H9 (cell line): Measurements from ENCODE around the gene UTF1. TPM values are rescaled to one million over a fixed set of nuclear protein-coding genes. Genes with fewer than 3 reads are reported as not detected.

Experiments
- DNase-seq: peaks from one replicate; pipeline ENCODE4 v3.0.0-alpha.2; 2017
- H2AFZ ChIP-seq: one replicate; pipeline ENCODE4 v1.6.1; 2013; ENCODE audit warnings: mild to moderate bottlenecking, low read length, control low read depth, moderate library complexity
- H2AK5ac ChIP-seq: 2 replicates; pipeline ENCODE4 v1.6.1; 2013; ENCODE audit warnings: low read length, control low read depth, mixed read lengths; ENCODE audit not compliant: insufficient read length
- H2BK120ac ChIP-seq: one replicate; pipeline ENCODE4 v1.6.1; 2013; ENCODE audit warnings: low read depth, mild to moderate bottlenecking, low read length, control low read depth, inconsistent platforms; ENCODE audit not compliant: poor library complexity, severe bottlenecking
- H2BK12ac ChIP-seq: 2 replicates; pipeline ENCODE4 v1.6.1; 2013; ENCODE audit warnings: low read length, control low read depth, mixed read lengths, low read depth; ENCODE audit not compliant: insufficient read length
- H2BK15ac ChIP-seq: 2 replicates; pipeline ENCODE4 v1.6.1; 2013; ENCODE audit warnings: low read depth, low read length, control low read depth
- H2BK20ac ChIP-seq: one replicate; pipeline ENCODE4 v1.6.1; 2013; ENCODE audit warnings: low read depth, mild to moderate bottlenecking, low read length, control low read depth, inconsistent platforms; ENCODE audit not compliant: poor library complexity, severe bottlenecking
- H2BK5ac ChIP-seq: 2 replicates; pipeline ENCODE4 v1.6.1; 2013; ENCODE audit warnings: low read length, control low read depth, mixed read lengths; ENCODE audit not compliant: insufficient read length
- H3K14ac ChIP-seq: 2 replicates; pipeline ENCODE4 v1.6.1; 2013; ENCODE audit warnings: low read length, control low read depth; ENCODE audit not compliant: insufficient read depth
- H3K18ac ChIP-seq: 2 replicates; pipeline ENCODE4 v1.6.1; 2013; ENCODE audit warnings: low read depth, mild to moderate bottlenecking, mixed read lengths, low read length, control low read depth; ENCODE audit not compliant: insufficient read length
- H3K23ac ChIP-seq: 2 replicates; pipeline ENCODE4 v1.6.1; 2013; ENCODE audit warnings: low read length, control low read depth, mixed read lengths, low read depth; ENCODE audit not compliant: insufficient read length
- H3K23me2 ChIP-seq: 2 replicates; pipeline ENCODE4 v1.6.1; 2013; ENCODE audit warnings: low read depth, mild to moderate bottlenecking, mixed read lengths, low read length, control low read depth; ENCODE audit not compliant: insufficient read length, poor library complexity, severe bottlenecking
- H3K27ac ChIP-seq: 2 replicates; pipeline ENCODE4 v1.5.1; 2013; ENCODE audit warnings: low read length, control low read depth, mixed read lengths, low read depth; ENCODE audit not compliant: insufficient read length
- H3K27me3 ChIP-seq: 2 replicates; pipeline ENCODE4 v1.6.1; 2013; ENCODE audit warnings: low read length, control low read depth, inconsistent platforms; ENCODE audit not compliant: insufficient read depth
- H3K4ac ChIP-seq: 2 replicates; pipeline ENCODE4 v1.6.1; 2013; ENCODE audit warnings: low read depth, mild to moderate bottlenecking, control low read depth, inconsistent platforms, low read length, moderate library complexity
- H3K4me1 ChIP-seq: 2 replicates; pipeline ENCODE4 v1.6.1; 2013; ENCODE audit warnings: low read length, control low read depth, inconsistent platforms; ENCODE audit not compliant: insufficient read depth
- H3K4me2 ChIP-seq: 2 replicates; pipeline ENCODE4 v1.6.1; 2013; ENCODE audit warnings: low read length, control low read depth, mixed read lengths; ENCODE audit not compliant: insufficient read length, insufficient read depth
- H3K56ac ChIP-seq: 2 replicates; pipeline ENCODE4 v1.6.1; 2013; ENCODE audit warnings: low read depth, mild to moderate bottlenecking, mixed read lengths, low read length, control low read depth; ENCODE audit not compliant: insufficient read length
- H3K79me1 ChIP-seq: 2 replicates; pipeline ENCODE4 v1.6.1; 2013; ENCODE audit warnings: low read depth, mild to moderate bottlenecking, moderate library complexity, low read length, control low read depth, inconsistent platforms; ENCODE audit not compliant: insufficient read depth, poor library complexity, severe bottlenecking
- H3K79me2 ChIP-seq: 2 replicates; pipeline ENCODE4 v1.6.1; 2013; ENCODE audit warnings: low read length, control low read depth, inconsistent platforms; ENCODE audit not compliant: insufficient read depth
- H3K9ac ChIP-seq: 2 replicates; pipeline ENCODE4 v1.6.1; 2013; ENCODE audit warnings: low read length, control low read depth, mixed read lengths; ENCODE audit not compliant: insufficient read length; ENCODE audit errors: extremely low read depth
- H3K9me3 ChIP-seq: one replicate; pipeline ENCODE4 v1.6.1; 2013; ENCODE audit warnings: low read depth, low read length, inconsistent platforms; ENCODE audit not compliant: control insufficient read depth
- H3T11ph ChIP-seq: one replicate; pipeline ENCODE4 v1.6.1; 2013; ENCODE audit warnings: mild to moderate bottlenecking, low read length, control low read depth, inconsistent platforms
- H4K20me1 ChIP-seq: one replicate; pipeline ENCODE4 v1.6.1; 2013; ENCODE audit not compliant: control insufficient read depth, insufficient read length, insufficient read depth
- H4K5ac ChIP-seq: 2 replicates; pipeline ENCODE4 v1.6.1; 2013; ENCODE audit warnings: low read depth, mild to moderate bottlenecking, mixed read lengths, low read length, control low read depth; ENCODE audit not compliant: insufficient read length
- H4K8ac ChIP-seq: replicated peaks from 2 replicates; pipeline ENCODE4 v1.6.1; 2013; ENCODE audit warnings: low read length, control low read depth, mixed read lengths, low read depth; ENCODE audit not compliant: insufficient read length
- H4K91ac ChIP-seq: 2 replicates; pipeline ENCODE4 v1.6.1; 2013; ENCODE audit warnings: low read depth, mild to moderate bottlenecking, moderate library complexity, mixed read lengths, low read length, control low read depth; ENCODE audit not compliant: insufficient read length
- H3K27ac Mint-ChIP-seq, 3 experiments: 2 replicates in 2 of 3; 3 replicates in 1 of 3; pipeline ENCODE4 v1.8.0; 2020 to 2021; ENCODE audit warnings: mixed read lengths in 3 of 3, mild to moderate bottlenecking in 1 of 3, moderate library complexity in 1 of 3
- H3K27me3 Mint-ChIP-seq: 2 replicates; pipeline ENCODE4 v1.8.0; 2021; ENCODE audit warnings: low read depth, mild to moderate bottlenecking, moderate library complexity, mixed read lengths
- H3K36me3 Mint-ChIP-seq, 3 experiments: 2 replicates in 2 of 3; 3 replicates in 1 of 3; pipeline ENCODE4 v1.8.0; 2020 to 2021; ENCODE audit warnings: low read depth in 3 of 3, mixed read lengths in 3 of 3; ENCODE audit not compliant: insufficient read depth in 1 of 3
- H3K4me1 Mint-ChIP-seq, 2 experiments: 2 replicates each; pipeline ENCODE4 v1.8.0; 2020; ENCODE audit warnings: mixed read lengths in 2 of 2
- H3K4me3 Mint-ChIP-seq, 2 experiments: 2 replicates in 1 of 2; 3 replicates in 1 of 2; pipeline ENCODE4 v1.8.0; 2020 to 2021; ENCODE audit warnings: mild to moderate bottlenecking in 2 of 2, mixed read lengths in 2 of 2, moderate library complexity in 1 of 2
- H3K9me3 Mint-ChIP-seq, 2 experiments: 2 replicates in 1 of 2; 3 replicates in 1 of 2; pipeline ENCODE4 v1.8.0; 2020; ENCODE audit warnings: mild to moderate bottlenecking in 2 of 2, mixed read lengths in 2 of 2, moderate library complexity in 1 of 2
- WGBS: extraction: QIAGEN DNeasy Blood & Tissue Kit; methylation state at CpG from one replicate; pipeline ENCODE4 v1.1.7; 2013; ENCODE audit warnings: missing lambda C conversion rate, low lambda C conversion rate, mixed read lengths; ENCODE audit not compliant: insufficient read length; ENCODE audit errors: extremely low coverage; 5-methylcytosine and 5-hydroxymethylcytosine counted together
- total RNA-seq: library from RNA; stranded (reverse); gene quantifications from 2 replicates; pipeline ENCODE4 v1.2.1, GENCODE V29; 2021
- TF ChIP-seq, protein P1 (sequence below): fragments of 200-600 bp; sonication (generic); conservative IDR thresholded peaks from 3 replicates; pipeline ENCODE4 v1.8.0; 2021; ENCODE audit warnings: antibody characterized with exemption, mild to moderate bottlenecking

UTF1 gene
- total RNA-seq, 1 experiment from 2014 or later, result 31.5 TPM

DNA sequence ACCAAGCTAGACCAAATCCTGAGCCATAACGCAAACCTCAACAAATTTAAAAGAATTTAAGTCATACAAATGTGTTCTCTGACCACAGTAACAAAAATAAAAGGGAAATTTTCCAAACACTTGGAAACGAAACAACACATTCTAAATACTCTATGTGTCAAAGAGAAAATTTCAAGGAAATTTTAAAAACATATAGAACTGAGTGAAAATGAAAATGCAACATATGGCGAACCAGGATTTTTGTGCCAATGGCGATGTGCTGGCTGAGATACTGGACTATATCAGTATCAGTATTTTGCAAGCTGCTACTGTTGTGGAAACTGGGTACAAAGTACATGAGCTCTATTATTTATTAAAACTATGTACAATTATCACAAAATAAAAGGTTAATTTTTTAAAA, 35.9 kb upstream of the UTF1 start:
- H3K36me3 Mint-ChIP-seq, result peaks cover 0 to 32% (median 21%) of the 10 kb centered on the region in 3 experiments
- Histone ChIP-seq H2BK120ac (no peak overlapping the region), H2BK5ac (no peak overlapping the region), H4K91ac (no peak overlapping the region), H3K9ac (no peak overlapping the region), H2BK15ac (no peak overlapping the region), H3K56ac (no peak overlapping the region), H3K9me3 (no peaks in the 10 kb centered on the region), H3K4me2 (no peak overlapping the region), H2BK20ac (no peak overlapping the region), H2AFZ (no peak overlapping the region), H3K23me2 (no peaks in the 10 kb centered on the region), H2BK12ac (no peak overlapping the region), H3K27me3 (no peaks in the 10 kb centered on the region), H3K79me2 (no peaks in the 10 kb centered on the region), H3K4ac (no peak overlapping the region), H4K20me1 (no peaks in the 10 kb centered on the region), H3K23ac (no peak overlapping the region), H3T11ph (no peak overlapping the region), H3K14ac (no peak overlapping the region), H4K8ac (no peak overlapping the region), H4K5ac (no peak overlapping the region), H2AK5ac (no peak overlapping the region), H3K27ac (no peak overlapping the region), H3K18ac (no peak overlapping the region), H3K4me1 (no peaks in the 10 kb centered on the region), H3K79me1 (no peaks in the 10 kb centered on the region)
- peaks cover 16% of the 10 kb centered on the region for H3K27me3 Mint-ChIP-seq
- WGBS, result no CpG with 5 or more reads among the region's 4 CpGs
- TF ChIP-seq, protein P1, sequence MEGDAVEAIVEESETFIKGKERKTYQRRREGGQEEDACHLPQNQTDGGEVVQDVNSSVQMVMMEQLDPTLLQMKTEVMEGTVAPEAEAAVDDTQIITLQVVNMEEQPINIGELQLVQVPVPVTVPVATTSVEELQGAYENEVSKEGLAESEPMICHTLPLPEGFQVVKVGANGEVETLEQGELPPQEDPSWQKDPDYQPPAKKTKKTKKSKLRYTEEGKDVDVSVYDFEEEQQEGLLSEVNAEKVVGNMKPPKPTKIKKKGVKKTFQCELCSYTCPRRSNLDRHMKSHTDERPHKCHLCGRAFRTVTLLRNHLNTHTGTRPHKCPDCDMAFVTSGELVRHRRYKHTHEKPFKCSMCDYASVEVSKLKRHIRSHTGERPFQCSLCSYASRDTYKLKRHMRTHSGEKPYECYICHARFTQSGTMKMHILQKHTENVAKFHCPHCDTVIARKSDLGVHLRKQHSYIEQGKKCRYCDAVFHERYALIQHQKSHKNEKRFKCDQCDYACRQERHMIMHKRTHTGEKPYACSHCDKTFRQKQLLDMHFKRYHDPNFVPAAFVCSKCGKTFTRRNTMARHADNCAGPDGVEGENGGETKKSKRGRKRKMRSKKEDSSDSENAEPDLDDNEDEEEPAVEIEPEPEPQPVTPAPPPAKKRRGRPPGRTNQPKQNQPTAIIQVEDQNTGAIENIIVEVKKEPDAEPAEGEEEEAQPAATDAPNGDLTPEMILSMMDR, result no peak
- DNase-seq, result no peak
- peaks cover 17 to 32% of the 10 kb centered on the region in 2 experiments for H3K9me3 Mint-ChIP-seq
- no peak overlapping the region for H3K4me3 Mint-ChIP-seq
- H3K4me1 Mint-ChIP-seq, result 0 out of 4 replicates have a peak, but pooled peaks cover 0 to 2% of the 10 kb centered on the region in 2 experiments
- no peak overlapping the region for H3K27ac Mint-ChIP-seq
